ENCODE results near the gene MAST1.
A peak's percentile ranks its signal among the peaks of the same experiment; 100 is the strongest.

GRCh38 chr19:12802267-12803106, 35.8 kb upstream of the MAST1 start:
- no peak for TF ChIP-seq POLR2A (IDR thresholded peaks at IDR 0.05)
- TF ChIP-seq CTCF (IDR thresholded peaks at IDR 0.05): peak in 1 of 6 experiments; percentile 2

Measured in adrenal gland (tissue), 5 donors.